ENCODE results near the gene OR6J1. TPM values are rescaled to one million over a fixed set of nuclear protein-coding genes. Genes with fewer than 3 reads are reported as not detected.

The OR6J1 gene
- total RNA-seq, 1 donor from 2014 or later = not detected

DNA sequence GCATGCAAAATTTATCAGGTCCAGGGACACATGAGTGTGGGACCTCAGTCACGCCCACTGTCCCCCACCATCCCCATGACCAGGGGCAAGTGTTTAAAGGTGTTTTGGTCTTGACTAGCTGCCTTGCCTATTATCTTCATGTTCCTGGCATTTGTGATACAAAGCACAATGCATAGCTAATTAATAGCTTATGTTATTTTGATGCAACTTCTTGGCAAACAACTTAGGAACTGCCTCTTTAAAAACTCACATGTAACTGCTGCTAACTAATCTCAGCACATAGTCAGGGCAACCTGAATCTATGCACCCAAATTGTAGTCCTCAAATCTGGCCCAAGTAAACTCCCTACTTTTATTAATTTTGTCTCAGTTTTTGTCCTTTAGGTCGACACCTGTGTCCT, 7.4 kb upstream of the OR6J1 start:
- TF ChIP-seq, protein P1, sequence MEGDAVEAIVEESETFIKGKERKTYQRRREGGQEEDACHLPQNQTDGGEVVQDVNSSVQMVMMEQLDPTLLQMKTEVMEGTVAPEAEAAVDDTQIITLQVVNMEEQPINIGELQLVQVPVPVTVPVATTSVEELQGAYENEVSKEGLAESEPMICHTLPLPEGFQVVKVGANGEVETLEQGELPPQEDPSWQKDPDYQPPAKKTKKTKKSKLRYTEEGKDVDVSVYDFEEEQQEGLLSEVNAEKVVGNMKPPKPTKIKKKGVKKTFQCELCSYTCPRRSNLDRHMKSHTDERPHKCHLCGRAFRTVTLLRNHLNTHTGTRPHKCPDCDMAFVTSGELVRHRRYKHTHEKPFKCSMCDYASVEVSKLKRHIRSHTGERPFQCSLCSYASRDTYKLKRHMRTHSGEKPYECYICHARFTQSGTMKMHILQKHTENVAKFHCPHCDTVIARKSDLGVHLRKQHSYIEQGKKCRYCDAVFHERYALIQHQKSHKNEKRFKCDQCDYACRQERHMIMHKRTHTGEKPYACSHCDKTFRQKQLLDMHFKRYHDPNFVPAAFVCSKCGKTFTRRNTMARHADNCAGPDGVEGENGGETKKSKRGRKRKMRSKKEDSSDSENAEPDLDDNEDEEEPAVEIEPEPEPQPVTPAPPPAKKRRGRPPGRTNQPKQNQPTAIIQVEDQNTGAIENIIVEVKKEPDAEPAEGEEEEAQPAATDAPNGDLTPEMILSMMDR (IDR thresholded peaks at IDR 0.05; ENCODE audit: unreplicated experiment) = no peak
- H3K36me3 Mint-ChIP-seq (ENCODE audit: insufficient read depth) = no peaks in the 10 kb centered on the region
- peaks cover 4% of the 10 kb centered on the region for H3K27me3 Mint-ChIP-seq
- DNase-seq (ENCODE audit: low spot score, unreplicated experiment) = no peak
- H3K4me3 Mint-ChIP-seq (ENCODE audit: low read depth) = no peak overlapping the region
- H3K27ac Mint-ChIP-seq = no peak overlapping the region
- H3K9me3 Mint-ChIP-seq (ENCODE audit: low read depth) = no peaks in the 10 kb centered on the region
- peaks cover 4% of the 10 kb centered on the region for H3K4me1 Mint-ChIP-seq (ENCODE audit: low read depth)

DNA sequence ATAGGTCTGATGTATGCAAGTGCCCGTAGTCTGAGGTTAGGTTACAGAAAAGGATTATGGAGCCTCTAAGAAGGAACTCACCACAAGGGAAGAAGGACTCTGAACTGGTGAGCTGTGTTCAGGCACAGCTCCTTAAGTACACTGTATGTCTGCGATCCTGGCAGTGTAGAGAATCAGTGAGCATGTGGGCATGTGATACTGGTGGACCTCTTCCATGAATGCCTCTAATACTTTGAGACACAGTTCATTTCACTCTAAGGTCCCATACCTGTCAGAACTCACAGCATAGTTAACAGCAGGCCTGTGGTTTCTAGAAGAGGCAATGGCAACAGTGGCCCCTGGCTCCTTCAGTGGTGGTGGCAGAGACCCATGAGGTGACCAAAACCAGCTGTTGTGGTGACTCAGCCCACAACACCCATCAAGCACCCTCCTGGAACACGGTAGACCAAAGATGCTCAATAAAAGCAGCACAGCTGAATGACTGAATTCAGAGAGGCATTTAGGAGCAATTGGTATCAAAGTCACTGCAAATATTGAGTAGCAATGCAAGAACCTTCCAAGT, 6.9 kb upstream of the OR6J1 start:
- Mint-ChIP-seq H3K4me1 (ENCODE audit: low read depth) (peaks cover 4% of the 10 kb centered on the region), H3K27ac (peak overlapping the region; percentile 32), H3K36me3 (ENCODE audit: insufficient read depth) (no peaks in the 10 kb centered on the region), H3K27me3 (peaks cover 5% of the 10 kb centered on the region), H3K4me3 (ENCODE audit: low read depth) (no peak overlapping the region), H3K9me3 (ENCODE audit: low read depth) (no peaks in the 10 kb centered on the region)
- DNase-seq (ENCODE audit: low spot score, unreplicated experiment) = no peak
- TF ChIP-seq, protein P1 (IDR thresholded peaks at IDR 0.05; ENCODE audit: unreplicated experiment) = no peak

DNA sequence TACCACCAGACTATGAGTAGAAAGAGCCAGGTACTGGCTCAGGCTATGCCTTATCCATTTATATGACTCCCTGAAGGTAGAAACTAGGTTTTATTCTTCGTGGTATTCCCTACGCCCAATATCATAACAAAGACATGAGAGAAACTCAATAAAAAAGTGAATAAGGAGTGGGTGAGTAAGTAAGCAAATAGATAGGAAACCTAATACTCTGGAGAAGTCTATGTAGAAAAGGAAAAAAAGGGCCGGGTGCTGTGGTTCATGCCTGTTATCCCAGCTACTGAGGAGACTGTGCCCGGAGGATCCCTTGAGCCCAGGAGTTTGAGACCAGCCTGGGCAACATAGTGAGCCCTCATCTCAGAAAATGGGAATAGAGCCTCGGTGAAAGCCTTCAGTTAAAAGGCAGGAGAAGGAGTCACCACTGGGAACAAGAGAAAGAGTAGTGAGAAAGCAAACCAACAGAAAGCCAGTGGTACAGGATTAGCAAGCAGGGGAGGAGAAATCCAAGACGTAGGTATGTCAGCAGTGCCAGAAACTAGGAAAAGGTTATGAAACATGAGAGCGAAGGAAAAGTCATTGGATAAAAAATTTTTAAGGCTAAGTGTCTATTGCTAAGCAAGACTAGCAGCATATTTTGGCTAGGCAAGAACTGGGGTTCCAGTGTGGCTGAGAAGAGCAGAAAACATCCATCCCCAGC, 6.0 kb upstream of the OR6J1 start:
- H3K27ac Mint-ChIP-seq = no peak overlapping the region
- peaks cover 4% of the 10 kb centered on the region for H3K4me1 Mint-ChIP-seq (ENCODE audit: low read depth)
- no peaks in the 10 kb centered on the region for H3K36me3 Mint-ChIP-seq (ENCODE audit: insufficient read depth)
- peaks cover 8% of the 10 kb centered on the region for H3K27me3 Mint-ChIP-seq
- no peak for DNase-seq (ENCODE audit: low spot score, unreplicated experiment)
- no peaks in the 10 kb centered on the region for H3K9me3 Mint-ChIP-seq (ENCODE audit: low read depth)
- TF ChIP-seq, protein P1 (IDR thresholded peaks at IDR 0.05; ENCODE audit: unreplicated experiment) = no peak
- no peak overlapping the region for H3K4me3 Mint-ChIP-seq (ENCODE audit: low read depth)

- Mint-ChIP-seq H3K36me3 (ENCODE audit: insufficient read depth) (no peaks in the 10 kb centered on the region), H3K9me3 (ENCODE audit: low read depth) (no peaks in the 10 kb centered on the region), H3K4me3 (ENCODE audit: low read depth) (no peak overlapping the region), H3K27ac (no peak overlapping the region), H3K4me1 (ENCODE audit: low read depth) (peaks cover 4% of the 10 kb centered on the region), H3K27me3 (peaks cover 4% of the 10 kb centered on the region)
- no peak for DNase-seq (ENCODE audit: low spot score, unreplicated experiment)
- TF ChIP-seq, protein P1 (IDR thresholded peaks at IDR 0.05; ENCODE audit: unreplicated experiment) = no peak
These were observed 4.4 kb upstream of the OR6J1 start for GRCh38 chr14:22648506-22648905.

GRCh38 chr14:22646570-22647254, 2.6 kb upstream of the OR6J1 start:
- no peak overlapping the region for H3K4me3 Mint-ChIP-seq (ENCODE audit: low read depth)

More at GRCh38 chr14:22646570-22647254, 2.6 kb upstream of the OR6J1 start:
- TF ChIP-seq, protein P1 (IDR thresholded peaks at IDR 0.05; ENCODE audit: unreplicated experiment) = no peak
- DNase-seq (ENCODE audit: low spot score, unreplicated experiment) = no peak
- no peak overlapping the region for H3K27ac Mint-ChIP-seq
- H3K4me1 Mint-ChIP-seq (ENCODE audit: low read depth) = no peaks in the 10 kb centered on the region
- H3K36me3 Mint-ChIP-seq (ENCODE audit: insufficient read depth) = no peaks in the 10 kb centered on the region
- H3K27me3 Mint-ChIP-seq = peaks cover 4% of the 10 kb centered on the region
- no peaks in the 10 kb centered on the region for H3K9me3 Mint-ChIP-seq (ENCODE audit: low read depth)

All from progenitor cell of endocrine pancreas (in vitro differentiated cells).